GM12878 (cell line): ENCODE measurements around the gene TH. TPM values are rescaled to one million over a fixed set of nuclear protein-coding genes. Genes with fewer than 3 reads are reported as not detected.

Experiments
- ATAC-seq: fragments of 200-7000 bp; cut with Tn5 transposase; 3 replicates; pipeline ENCODE4 v1.9.1; 2020; ENCODE audit warnings: mild to moderate bottlenecking, moderate library complexity
- BruUV-seq: library from RNA; stranded (reverse); fragments of 400-500 nt; replicated peaks from 2 replicates; lab custom pipeline; 2021; lab: Mats Ljungman, UMichigan
- CTCF ChIA-PET: fragments of 300-600 bp; sonication (Branson Sonifier 250); formaldehyde crosslinking; extraction: SDS; loops from one replicate; lab custom pipeline; 2021; ENCODE audit warnings: inconsistent platforms; lab: Yijun Ruan, JAX
- POLR2A ChIA-PET: fragments of 350-600 bp; formaldehyde crosslinking; extraction: SDS; loops from one replicate; lab custom pipeline; 2021; ENCODE audit warnings: inconsistent platforms; lab: Charles Lee
- RAD21 ChIA-PET: fragments of 300-600 bp; sonication (Branson Sonifier 250); formaldehyde crosslinking; loops from one replicate; lab custom pipeline; 2023; ENCODE audit warnings: antibody characterized with exemption; ENCODE audit not compliant: unreplicated experiment; lab: Charles Lee
- SMC1A ChIA-PET: fragments of 300-600 bp; sonication (Branson Sonifier 250); formaldehyde crosslinking; loops from one replicate; lab custom pipeline; 2023; ENCODE audit not compliant: unreplicated experiment, uncharacterized antibody; lab: Charles Lee
- DNase-seq: peaks from one replicate; pipeline ENCODE4 v3.0.0-alpha.2; 2011; ENCODE audit warnings: low read depth, low spot score
- FAIRE-seq: peaks from 3 replicates; lab custom pipeline; 2011; peaks lifted over from hg19 to GRCh38; lab: Jason Lieb, UNC
- H2AFZ ChIP-seq: 2 replicates; pipeline ENCODE4 v1.6.0; 2011; ENCODE audit warnings: low read depth, low read length, control low read depth; ENCODE audit not compliant: control insufficient read depth
- H3K27ac ChIP-seq: 2 replicates; pipeline ENCODE4 v1.5.1; 2011; ENCODE audit warnings: control low read depth; ENCODE audit not compliant: control insufficient read depth, insufficient read depth
- H3K27me3 ChIP-seq, 2 experiments: replicated peaks in 1 of 2; 2 replicates each; pipeline versions ENCODE4 v1.6.0 to v1.6.1; 2011; ENCODE audit warnings: low read length in 1 of 2; ENCODE audit not compliant: control insufficient read depth in 2 of 2, insufficient read depth in 2 of 2
- H3K36me3 ChIP-seq, 2 experiments: 2 replicates each; pipeline ENCODE4 v1.5.1; 2011; ENCODE audit warnings: low read length in 1 of 2; ENCODE audit not compliant: control insufficient read depth in 2 of 2, insufficient read depth in 2 of 2
- H3K4me1 ChIP-seq: 2 replicates; pipeline ENCODE4 v1.6.1; 2011; ENCODE audit warnings: mild to moderate bottlenecking, low read length, moderate library complexity, mixed read lengths; ENCODE audit not compliant: control insufficient read depth, insufficient read depth
- H3K4me2 ChIP-seq: 2 replicates; pipeline ENCODE4 v1.6.0; 2011; ENCODE audit warnings: control low read depth; ENCODE audit not compliant: control insufficient read depth, insufficient read depth
- H3K4me3 ChIP-seq: fragments of 200-600 bp; sonication (generic); 2 replicates; pipeline ENCODE4 v1.5.1; 2016
- H3K79me2 ChIP-seq: 2 replicates; pipeline ENCODE4 v1.6.0; 2011; ENCODE audit warnings: low read length; ENCODE audit not compliant: control insufficient read depth, insufficient read depth
- H3K9ac ChIP-seq: 2 replicates; pipeline ENCODE4 v1.8.0; 2011; ENCODE audit warnings: low read length, control low read depth, mixed read lengths; ENCODE audit not compliant: control insufficient read depth, insufficient read depth
- H3K9me3 ChIP-seq: replicated peaks from 3 replicates; pipeline ENCODE4 v1.5.1; 2011; ENCODE audit warnings: mild to moderate bottlenecking, low read length; ENCODE audit not compliant: control insufficient read depth, insufficient read depth
- H4K20me1 ChIP-seq: 2 replicates; pipeline ENCODE4 v1.6.0; 2011; ENCODE audit not compliant: control insufficient read depth, insufficient read depth
- ESRRA ChIP-seq: IDR thresholded peaks from 2 replicates; pipeline ENCODE4 v1.6.1; 2012; ENCODE audit warnings: mild to moderate bottlenecking, low read length, improper control_type of control experiment
- NRF1 ChIP-seq: conservative IDR thresholded peaks from 2 replicates; pipeline ENCODE4 v1.6.1; 2011; ENCODE audit warnings: mild to moderate bottlenecking, low read depth, low read length, improper control_type of control experiment
- YY1 ChIP-seq: IDR thresholded peaks from 2 replicates; pipeline ENCODE4 v1.6.1; 2011; ENCODE audit warnings: low read depth, mild to moderate bottlenecking, low read length
- WGBS: methylation state at CpG from one replicate; pipeline ENCODE4 v1.1.6; 2016; ENCODE audit warnings: low lambda C conversion rate; ENCODE audit not compliant: insufficient replicate concordance, insufficient coverage; ENCODE audit errors: missing lambda C conversion rate; 5-methylcytosine and 5-hydroxymethylcytosine counted together
- in situ Hi-C: fragments of 300-500 bp; cut with MboI; formaldehyde crosslinking; loops from 9 replicates; pipeline ENCODE4 v1.14.3; 2018; ENCODE audit warnings: mixed read lengths
- intact Hi-C: fragments of 100-400 bp; cut with micrococcal nuclease; formaldehyde crosslinking; loops from one replicate; pipeline ENCODE4 v1.14.2; 2022; ENCODE audit not compliant: unreplicated experiment
- polyA plus RNA-seq, 11 experiments: library from polyadenylated mRNA; depleted of rRNA in 4 of 11; unstranded in 6 of 11; stranded (reverse) in 5 of 11; fragments of >200 nt; fragmentation: Nextera tagmentation in 4 of 11; fragmentation: Illumina TruSeq in 1 of 11; extraction: Ambion mirVana in 4 of 11; extraction: Trizol in 1 of 11; gene quantifications; 1 replicate in 1 of 11; 2 replicates in 10 of 11; pipeline versions ENCODE4 v1.2.1 to v1.2.3, GENCODE V29; 2011 to 2016; ENCODE audit warnings: inconsistent platforms in 2 of 11, missing spikeins in 2 of 11, low read depth in 1 of 11
- total RNA-seq, 4 experiments: library from RNA; depleted of rRNA in 3 of 4; stranded (reverse); fragments of >200 nt in 3 of 4; fragmentation: Illumina TruSeq in 1 of 4; extraction: Trizol in 1 of 4; gene quantifications; 2 replicates each; pipeline versions ENCODE4 v1.2.1 to v1.2.3, GENCODE V29; 2013 to 2021
- TF ChIP-seq, protein P1 (sequence below): fragments of 450-650 bp; IDR thresholded peaks from 2 replicates; pipeline ENCODE4 v1.6.1; 2017; ENCODE audit warnings: mild to moderate bottlenecking, moderate library complexity

The TH gene
- total and polyA plus RNA-seq, 10 of the 15 experiments (the other 5 are each of a cell fraction or from before 2014, with no cell fraction given), result not detected

DNA sequence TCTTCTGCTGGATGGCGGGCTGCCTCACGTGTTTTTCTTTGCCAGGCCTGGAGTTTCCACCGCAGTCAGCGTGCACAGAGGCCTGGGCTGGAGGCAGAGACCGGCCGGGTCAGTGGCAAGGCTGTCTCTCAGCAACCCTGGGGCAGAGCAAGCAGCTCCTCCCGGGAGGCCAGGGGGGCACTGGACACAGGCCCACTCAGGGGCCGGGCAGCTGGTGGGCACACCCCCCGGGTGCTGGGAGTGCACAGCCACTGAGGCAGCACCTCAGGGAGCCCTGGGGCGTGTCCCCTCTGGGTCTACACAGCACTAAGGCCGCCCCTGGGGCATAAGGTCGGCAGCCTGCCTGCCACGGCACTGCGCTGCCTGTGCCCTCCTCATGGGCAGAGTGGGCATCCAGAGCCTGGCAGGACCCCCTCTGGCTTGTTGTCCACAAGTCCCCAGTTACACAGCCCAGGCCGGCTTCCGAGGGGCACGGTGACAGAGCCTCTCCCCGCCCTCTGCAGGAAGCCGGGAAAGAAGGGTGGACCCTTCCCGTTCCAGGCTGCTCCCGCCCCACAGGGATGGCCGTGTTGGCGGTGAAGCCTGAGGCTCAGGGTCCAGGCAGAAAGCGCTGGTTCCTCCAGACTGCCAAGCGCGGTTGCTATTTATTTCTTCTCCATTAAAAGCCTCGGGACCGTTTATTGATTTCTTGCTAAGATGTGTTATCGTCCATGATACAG is 18.5 kb upstream of the TH start (continued):
- TF ChIP-seq, protein P1, sequence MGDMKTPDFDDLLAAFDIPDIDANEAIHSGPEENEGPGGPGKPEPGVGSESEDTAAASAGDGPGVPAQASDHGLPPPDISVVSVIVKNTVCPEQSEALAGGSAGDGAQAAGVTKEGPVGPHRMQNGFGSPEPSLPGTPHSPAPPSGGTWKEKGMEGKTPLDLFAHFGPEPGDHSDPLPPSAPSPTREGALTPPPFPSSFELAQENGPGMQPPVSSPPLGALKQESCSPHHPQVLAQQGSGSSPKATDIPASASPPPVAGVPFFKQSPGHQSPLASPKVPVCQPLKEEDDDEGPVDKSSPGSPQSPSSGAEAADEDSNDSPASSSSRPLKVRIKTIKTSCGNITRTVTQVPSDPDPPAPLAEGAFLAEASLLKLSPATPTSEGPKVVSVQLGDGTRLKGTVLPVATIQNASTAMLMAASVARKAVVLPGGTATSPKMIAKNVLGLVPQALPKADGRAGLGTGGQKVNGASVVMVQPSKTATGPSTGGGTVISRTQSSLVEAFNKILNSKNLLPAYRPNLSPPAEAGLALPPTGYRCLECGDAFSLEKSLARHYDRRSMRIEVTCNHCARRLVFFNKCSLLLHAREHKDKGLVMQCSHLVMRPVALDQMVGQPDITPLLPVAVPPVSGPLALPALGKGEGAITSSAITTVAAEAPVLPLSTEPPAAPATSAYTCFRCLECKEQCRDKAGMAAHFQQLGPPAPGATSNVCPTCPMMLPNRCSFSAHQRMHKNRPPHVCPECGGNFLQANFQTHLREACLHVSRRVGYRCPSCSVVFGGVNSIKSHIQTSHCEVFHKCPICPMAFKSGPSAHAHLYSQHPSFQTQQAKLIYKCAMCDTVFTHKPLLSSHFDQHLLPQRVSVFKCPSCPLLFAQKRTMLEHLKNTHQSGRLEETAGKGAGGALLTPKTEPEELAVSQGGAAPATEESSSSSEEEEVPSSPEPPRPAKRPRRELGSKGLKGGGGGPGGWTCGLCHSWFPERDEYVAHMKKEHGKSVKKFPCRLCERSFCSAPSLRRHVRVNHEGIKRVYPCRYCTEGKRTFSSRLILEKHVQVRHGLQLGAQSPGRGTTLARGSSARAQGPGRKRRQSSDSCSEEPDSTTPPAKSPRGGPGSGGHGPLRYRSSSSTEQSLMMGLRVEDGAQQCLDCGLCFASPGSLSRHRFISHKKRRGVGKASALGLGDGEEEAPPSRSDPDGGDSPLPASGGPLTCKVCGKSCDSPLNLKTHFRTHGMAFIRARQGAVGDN, result no peak

DNA sequence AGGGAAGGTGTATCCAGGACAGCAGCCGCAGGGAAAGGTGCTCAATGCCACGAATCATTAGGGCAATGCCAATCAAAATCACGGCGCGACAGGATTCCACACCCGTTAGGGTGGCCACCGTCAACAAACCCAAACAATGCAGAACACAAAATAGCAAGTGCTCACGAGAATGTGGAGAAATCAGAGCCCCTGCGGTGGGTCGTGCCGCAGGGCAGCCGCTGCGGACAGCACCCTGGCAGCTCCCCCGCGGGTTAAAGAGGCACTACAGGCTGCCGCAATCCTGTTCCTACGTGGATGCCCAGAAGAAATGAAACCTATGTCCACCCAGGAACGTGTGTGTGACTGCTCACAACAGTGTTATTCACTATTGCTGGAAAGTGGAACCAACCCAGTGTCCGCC is 17.1 kb upstream of the TH start:
- Histone ChIP-seq H3K4me1 (no peaks in the 10 kb centered on the region), H3K27me3 (no peaks in the 10 kb centered on the region), H4K20me1 (no peaks in the 10 kb centered on the region), H2AFZ (no peak overlapping the region), H3K9me3 (no peaks in the 10 kb centered on the region), H3K4me3 (no peak overlapping the region), H3K79me2 (no peaks in the 10 kb centered on the region), H3K4me2 (no peak overlapping the region), H3K36me3 (no peaks in the 10 kb centered on the region), H3K9ac (no peak overlapping the region), H3K27ac (no peak overlapping the region)
- intact Hi-C loops (no loop called here), in situ Hi-C loops (no loop called here)
- ChIA-PET CTCF (no interaction called here), SMC1A (no interaction called here), POLR2A (no interaction called here), RAD21 (no interaction called here)
- ATAC-seq (no peak), FAIRE-seq (no peak), DNase-seq (no peak)
- no peak for TF ChIP-seq ESRRA
- no peak for TF ChIP-seq YY1
- TF ChIP-seq NRF1, result no peak
- 75% methylated on average over 18 of the region's 19 CpGs for WGBS
- no TSS peak for BruUV-seq
